DLD1 (cell line): ENCODE data around the gene LRBA.
"Not testable (repeated sequence)": the region's sequence is repeated elsewhere in the genome, so short reads cannot be mapped to it uniquely, and the experiment has no call there.

Experiments
- in situ Hi-C: cut with HindIII; loops from 2 replicates; pipeline ENCODE4 v1.10.0; 2017; ENCODE audit warnings: low sequenced_read_pairs

Gene LRBA

GRCh38 chr4:150447356-150447755 is 567.7 kb downstream of the LRBA start:
- in situ Hi-C loops, result no loop called here

- in situ Hi-C loops, result no loop called here
Measured at GRCh38 chr4:150439451-150439933, 575.6 kb downstream of the LRBA start.

- in situ Hi-C loops, result no loop called here
Measured at GRCh38 chr4:150436598-150437370, 578.3 kb downstream of the LRBA start.

- in situ Hi-C loops, result no loop called here
Measured at GRCh38 chr4:150431221-150431620, 583.9 kb downstream of the LRBA start.

GRCh38 chr4:150425161-150425560 is 589.9 kb downstream of the LRBA start:
- in situ Hi-C loops, result no loop called here

GRCh38 chr4:150423503-150423902 is 591.6 kb downstream of the LRBA start:
- in situ Hi-C loops, result no loop called here

- in situ Hi-C loops, result no loop called here
Measured at GRCh38 chr4:150423074-150423473, 592.0 kb downstream of the LRBA start.

GRCh38 chr4:150421612-150422011 is 593.5 kb downstream of the LRBA start:
- in situ Hi-C loops, result no loop called here

- in situ Hi-C loops, result no loop called here
Measured at GRCh38 chr4:150419939-150420338, 595.1 kb downstream of the LRBA start.

GRCh38 chr4:150418757-150419410 is 596.2 kb downstream of the LRBA start:
- in situ Hi-C loops, result no loop called here

- in situ Hi-C loops, result no loop called here
Measured at GRCh38 chr4:150415213-150415612, 599.9 kb downstream of the LRBA start.

- in situ Hi-C loops, result no loop called here
Measured at GRCh38 chr4:150411520-150411919, 603.6 kb downstream of the LRBA start.

GRCh38 chr4:150402871-150403272 is 612.2 kb downstream of the LRBA start:
- in situ Hi-C loops, result no loop called here

GRCh38 chr4:150401083-150401687 is 613.9 kb downstream of the LRBA start:
- in situ Hi-C loops, result no loop called here

- in situ Hi-C loops, result no loop called here
Measured at GRCh38 chr4:150395872-150396271, 619.2 kb downstream of the LRBA start.

- in situ Hi-C loops, result no loop called here
Measured at GRCh38 chr4:150394046-150394445, 621.0 kb downstream of the LRBA start.

- in situ Hi-C loops, result no loop called here
Measured at GRCh38 chr4:150391052-150391451, 624.0 kb downstream of the LRBA start.

GRCh38 chr4:150390531-150390910 is 624.6 kb downstream of the LRBA start:
- in situ Hi-C loops, result no loop called here

GRCh38 chr4:150389896-150390530 is 625.1 kb downstream of the LRBA start:
- in situ Hi-C loops, result no loop called here

- in situ Hi-C loops, result no loop called here
Measured at GRCh38 chr4:150387981-150388380, 627.1 kb downstream of the LRBA start.

- in situ Hi-C loops, result not testable (repeated sequence)
Measured at GRCh38 chr4:150386415-150386814, 628.7 kb downstream of the LRBA start.
